Measurements from ENCODE around the gene HBG2. TPM values are rescaled to one million over a fixed set of nuclear protein-coding genes. Genes with fewer than 3 reads are reported as not detected.
"Not testable (repeated sequence)": the region's sequence is repeated elsewhere in the genome, so short reads cannot be mapped to it uniquely, and the experiment has no call there.

HBG2 gene
- total and polyA plus RNA-seq, 4 experiments from 2014 or later = not detected

GRCh38 chr11:5253440-5253839 is 1.1 kb downstream of the HBG2 start:
- H3K4me3 ChIP-seq (ENCODE audit: low read length in 2 of 2); H3K27me3 Mint-ChIP-seq; H3K4me1 Mint-ChIP-seq; POLR2A ChIA-PET (ENCODE audit: partially characterized antibody); H3K36me3 ChIP-seq (ENCODE audit: insufficient read depth, low read length); DNase-seq; H3K4me3 Mint-ChIP-seq; H3K9me3 Mint-ChIP-seq; H3K27ac ChIP-seq (ENCODE audit: low read depth, low read length); H3K27me3 ChIP-seq (ENCODE audit: insufficient read depth, low read length); CTCF ChIA-PET (ENCODE audit: partially characterized antibody); H3K9me3 ChIP-seq (ENCODE audit: control insufficient read depth in 1 of 2, low read length in 2 of 2); H3K4me1 ChIP-seq (ENCODE audit: insufficient read depth, low read length); intact Hi-C loops (cut with micrococcal nuclease); H3K36me3 Mint-ChIP-seq; H3K27ac Mint-ChIP-seq: not testable (repeated sequence)

- intact Hi-C loops (cut with micrococcal nuclease) = no loop called here
- H3K9me3 Mint-ChIP-seq = peaks cover 0 to 6% (median 0%) of the 10 kb centered on the region in 8 donors
- H3K9me3 ChIP-seq (ENCODE audit: control insufficient read depth in 1 of 2, low read length in 2 of 2) = no peaks in the 10 kb centered on the region
- peaks cover 0 to 4% of the 10 kb centered on the region in 2 donors for H3K27me3 Mint-ChIP-seq
- ChIA-PET CTCF (ENCODE audit: partially characterized antibody) (no interaction called here), POLR2A (ENCODE audit: partially characterized antibody) (no interaction called here)
- no peaks in the 10 kb centered on the region for H3K4me1 Mint-ChIP-seq
- no peaks in the 10 kb centered on the region for H3K27me3 ChIP-seq (ENCODE audit: insufficient read depth, low read length)
- H3K36me3 Mint-ChIP-seq = peaks cover 0 to 3% of the 10 kb centered on the region in 2 donors
- H3K4me3 ChIP-seq (ENCODE audit: low read length in 2 of 2) = no peak overlapping the region
- DNase-seq = no peak
- H3K36me3 ChIP-seq (ENCODE audit: insufficient read depth, low read length) = no peaks in the 10 kb centered on the region
- H3K27ac ChIP-seq (ENCODE audit: low read depth, low read length) = no peak overlapping the region
- no peaks in the 10 kb centered on the region for H3K4me1 ChIP-seq (ENCODE audit: insufficient read depth, low read length)
- H3K27ac Mint-ChIP-seq = peak overlapping the region in 1 of 7 donors; percentile 26
- no peak overlapping the region for H3K4me3 Mint-ChIP-seq
Observed at GRCh38 chr11:5252919-5253265, 1.7 kb downstream of the HBG2 start.

- Mint-ChIP-seq H3K4me3 (no peak overlapping the region), H3K4me1 (no peaks in the 10 kb centered on the region), H3K27me3 (peaks cover 0 to 4% of the 10 kb centered on the region in 2 donors), H3K36me3 (no peaks in the 10 kb centered on the region), H3K9me3 (peaks cover 0 to 2% (median 0%) of the 10 kb centered on the region in 8 donors), H3K27ac (peak overlapping the region in 1 of 7 donors; percentile 26)
- H3K27me3 ChIP-seq (ENCODE audit: insufficient read depth, low read length) = no peaks in the 10 kb centered on the region
- H3K36me3 ChIP-seq (ENCODE audit: insufficient read depth, low read length) = no peaks in the 10 kb centered on the region
- POLR2A ChIA-PET (ENCODE audit: partially characterized antibody) = no interaction called here
- CTCF ChIA-PET (ENCODE audit: partially characterized antibody) = no interaction called here
- no peak for DNase-seq
- no peak overlapping the region for H3K4me3 ChIP-seq (ENCODE audit: low read length in 2 of 2)
- no peak overlapping the region for H3K27ac ChIP-seq (ENCODE audit: low read depth, low read length)
- intact Hi-C loops (cut with micrococcal nuclease) = no loop called here
- H3K9me3 ChIP-seq (ENCODE audit: control insufficient read depth in 1 of 2, low read length in 2 of 2) = no peaks in the 10 kb centered on the region
- H3K4me1 ChIP-seq (ENCODE audit: insufficient read depth, low read length) = no peaks in the 10 kb centered on the region
Observed at GRCh38 chr11:5252192-5252918, 2.2 kb downstream of the HBG2 start.

- no peak overlapping the region for H3K27ac ChIP-seq (ENCODE audit: low read depth, low read length)
- ChIA-PET CTCF (ENCODE audit: partially characterized antibody) (no interaction called here), POLR2A (ENCODE audit: partially characterized antibody) (no interaction called here)
Observed at GRCh38 chr11:5251746-5252145, 2.8 kb downstream of the HBG2 start.

GRCh38 chr11:5250543-5251204 is 3.9 kb downstream of the HBG2 start:
- H3K9me3 ChIP-seq (ENCODE audit: control insufficient read depth in 1 of 2, low read length in 2 of 2) = no peaks in the 10 kb centered on the region
- H3K4me3 ChIP-seq (ENCODE audit: low read length in 2 of 2) = no peak overlapping the region
- CTCF ChIA-PET (ENCODE audit: partially characterized antibody) = no interaction called here
- no peaks in the 10 kb centered on the region for H3K36me3 ChIP-seq (ENCODE audit: insufficient read depth, low read length)
- no peaks in the 10 kb centered on the region for H3K36me3 Mint-ChIP-seq
- no peak for DNase-seq
- H3K4me1 Mint-ChIP-seq = no peaks in the 10 kb centered on the region
- intact Hi-C loops (cut with micrococcal nuclease) = no loop called here
- H3K27me3 ChIP-seq (ENCODE audit: insufficient read depth, low read length) = no peaks in the 10 kb centered on the region
- H3K27me3 Mint-ChIP-seq = peaks cover 0 to 4% of the 10 kb centered on the region in 2 donors
- POLR2A ChIA-PET (ENCODE audit: partially characterized antibody) = no interaction called here
- H3K9me3 Mint-ChIP-seq = peaks cover 0 to 2% (median 0%) of the 10 kb centered on the region in 8 donors
- no peaks in the 10 kb centered on the region for H3K4me1 ChIP-seq (ENCODE audit: insufficient read depth, low read length)
- no peak overlapping the region for H3K4me3 Mint-ChIP-seq
- no peak overlapping the region for H3K27ac ChIP-seq (ENCODE audit: low read depth, low read length)
- H3K27ac Mint-ChIP-seq = no peak overlapping the region

More at GRCh38 chr11:5251746-5252145, 2.8 kb downstream of the HBG2 start:
- intact Hi-C loops (cut with micrococcal nuclease) = no loop called here
- Mint-ChIP-seq H3K4me3 (no peak overlapping the region), H3K27me3 (peaks cover 0 to 4% of the 10 kb centered on the region in 2 donors), H3K4me1 (no peaks in the 10 kb centered on the region), H3K36me3 (no peaks in the 10 kb centered on the region), H3K9me3 (peaks cover 0 to 2% (median 0%) of the 10 kb centered on the region in 8 donors), H3K27ac (no peak overlapping the region)
- no peak for DNase-seq
- Histone ChIP-seq H3K4me3 (ENCODE audit: low read length in 2 of 2) (no peak overlapping the region), H3K9me3 (ENCODE audit: control insufficient read depth in 1 of 2, low read length in 2 of 2) (no peaks in the 10 kb centered on the region), H3K4me1 (ENCODE audit: insufficient read depth, low read length) (no peaks in the 10 kb centered on the region), H3K27me3 (ENCODE audit: insufficient read depth, low read length) (no peaks in the 10 kb centered on the region), H3K36me3 (ENCODE audit: insufficient read depth, low read length) (no peaks in the 10 kb centered on the region)

GRCh38 chr11:5249807-5250396 is 4.7 kb downstream of the HBG2 start, which contains the start of gene HBG1:
Gene HBG1 (minus strand): TSS chr11:5249857. CDS start chr11:5249804, 53 bp downstream.
- H3K36me3 Mint-ChIP-seq; H3K4me1 ChIP-seq (ENCODE audit: insufficient read depth, low read length); H3K4me3 ChIP-seq (ENCODE audit: low read length in 2 of 2); H3K4me1 Mint-ChIP-seq; DNase-seq; POLR2A ChIA-PET (ENCODE audit: partially characterized antibody); H3K27ac Mint-ChIP-seq; H3K9me3 ChIP-seq (ENCODE audit: control insufficient read depth in 1 of 2, low read length in 2 of 2); H3K27ac ChIP-seq (ENCODE audit: low read depth, low read length); intact Hi-C loops (cut with micrococcal nuclease); H3K4me3 Mint-ChIP-seq; CTCF ChIA-PET (ENCODE audit: partially characterized antibody); H3K9me3 Mint-ChIP-seq; H3K27me3 ChIP-seq (ENCODE audit: insufficient read depth, low read length); H3K36me3 ChIP-seq (ENCODE audit: insufficient read depth, low read length); H3K27me3 Mint-ChIP-seq: not testable (repeated sequence)

GRCh38 chr11:5248498-5248897 is 6.1 kb downstream of the HBG2 start:
- POLR2A ChIA-PET (ENCODE audit: partially characterized antibody); H3K27me3 ChIP-seq (ENCODE audit: insufficient read depth, low read length); H3K36me3 ChIP-seq (ENCODE audit: insufficient read depth, low read length); H3K27me3 Mint-ChIP-seq; intact Hi-C loops (cut with micrococcal nuclease); H3K36me3 Mint-ChIP-seq; H3K4me3 ChIP-seq (ENCODE audit: low read length in 2 of 2); H3K4me1 ChIP-seq (ENCODE audit: insufficient read depth, low read length); CTCF ChIA-PET (ENCODE audit: partially characterized antibody); H3K4me1 Mint-ChIP-seq; DNase-seq; H3K9me3 ChIP-seq (ENCODE audit: control insufficient read depth in 1 of 2, low read length in 2 of 2); H3K4me3 Mint-ChIP-seq; H3K9me3 Mint-ChIP-seq; H3K27ac ChIP-seq (ENCODE audit: low read depth, low read length); H3K27ac Mint-ChIP-seq: not testable (repeated sequence)
